Activated CD8-positive, alpha-beta memory T cell treated with anti-CD3 and anti-CD28 coated beads, Interleukin-2, amount 50 U/mL, for 4 hours (primary cell): ENCODE results near the gene GALNT9.
"Not testable (repeated sequence)": the region's sequence is repeated elsewhere in the genome, so short reads cannot be mapped to it uniquely, and the experiment has no call there.

Experiments used
- DNase-seq: peaks from one replicate; pipeline ENCODE4 v3.0.0-alpha.2; 2020

GALNT9 gene

GRCh38 chr12:132278401-132279183 lies 50.8 kb downstream of the GALNT9 start:
- DNase-seq: no peak

DNA sequence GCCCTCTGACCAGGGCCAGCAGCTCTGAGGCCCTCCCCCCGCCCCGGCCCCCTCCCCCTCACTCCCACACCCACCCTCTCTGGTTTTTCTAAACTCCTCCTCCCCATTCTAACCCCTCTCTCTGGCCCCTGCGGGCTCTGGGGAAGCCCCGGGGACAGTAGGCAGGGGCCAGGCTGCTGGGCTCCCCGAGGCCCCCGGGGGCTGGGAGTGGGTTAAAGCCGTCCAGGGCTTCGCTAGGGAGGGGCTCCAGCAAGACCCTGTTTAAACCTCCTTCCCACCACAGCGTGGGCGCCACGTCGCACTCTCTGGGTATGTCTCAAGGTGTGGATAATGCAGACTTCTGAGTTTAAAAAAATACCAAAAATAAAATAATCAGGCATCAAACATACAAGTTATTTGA lies 51.4 kb downstream of the GALNT9 start:
- DNase-seq: no peak

DNA sequence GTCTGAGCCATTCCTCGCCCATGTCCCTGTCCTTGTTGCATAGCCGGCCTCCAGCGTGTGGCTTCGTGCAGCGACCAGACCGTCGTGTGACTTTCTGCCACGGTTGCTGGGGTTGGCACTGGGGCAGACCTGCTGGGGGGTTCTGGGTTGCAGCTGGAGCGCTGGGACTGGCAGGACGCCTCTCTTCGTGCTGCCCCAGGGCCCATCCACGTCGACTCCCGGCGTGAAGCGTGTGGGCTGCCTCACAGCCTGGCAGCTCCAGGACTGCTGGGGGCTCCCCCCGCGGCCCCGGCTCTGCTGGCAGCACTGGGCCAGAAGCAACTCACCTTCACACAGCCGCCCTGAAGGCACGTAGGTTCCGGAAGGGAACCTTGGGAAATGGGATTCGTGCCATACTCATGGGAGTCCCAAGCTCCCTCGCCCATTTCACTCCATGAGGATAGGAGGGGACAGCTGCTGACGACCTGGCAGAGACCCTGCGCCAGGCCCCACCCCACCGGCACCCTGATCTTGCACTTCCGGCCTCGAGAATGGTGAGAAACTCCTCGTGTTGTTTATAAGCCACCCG lies 51.9 kb downstream of the GALNT9 start:
- DNase-seq: no peak

DNA sequence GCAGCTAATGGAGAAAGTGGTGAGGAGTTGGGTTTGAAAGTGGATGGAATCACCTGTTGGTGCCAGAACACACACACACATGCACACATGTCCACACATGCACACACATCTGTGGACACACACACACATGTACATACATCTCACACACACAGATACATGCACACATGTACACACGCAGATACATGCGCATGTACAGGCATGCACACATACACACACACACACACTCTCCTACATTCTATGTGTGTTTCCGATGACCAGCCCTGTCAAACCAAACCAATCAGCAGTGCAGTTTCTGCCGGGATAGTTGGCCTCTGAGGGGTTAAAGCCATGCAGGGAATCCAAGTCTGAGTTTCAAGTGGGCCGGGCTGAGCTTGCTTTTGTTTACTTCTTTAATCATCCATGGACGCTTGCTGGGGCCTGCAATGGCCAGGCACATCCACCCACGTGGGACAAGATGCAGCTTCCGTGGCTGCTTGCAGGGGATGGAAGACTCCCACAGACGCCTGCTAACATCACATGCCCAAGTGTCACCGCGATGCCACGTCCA lies 52.5 kb downstream of the GALNT9 start:
- no peak for DNase-seq

DNA sequence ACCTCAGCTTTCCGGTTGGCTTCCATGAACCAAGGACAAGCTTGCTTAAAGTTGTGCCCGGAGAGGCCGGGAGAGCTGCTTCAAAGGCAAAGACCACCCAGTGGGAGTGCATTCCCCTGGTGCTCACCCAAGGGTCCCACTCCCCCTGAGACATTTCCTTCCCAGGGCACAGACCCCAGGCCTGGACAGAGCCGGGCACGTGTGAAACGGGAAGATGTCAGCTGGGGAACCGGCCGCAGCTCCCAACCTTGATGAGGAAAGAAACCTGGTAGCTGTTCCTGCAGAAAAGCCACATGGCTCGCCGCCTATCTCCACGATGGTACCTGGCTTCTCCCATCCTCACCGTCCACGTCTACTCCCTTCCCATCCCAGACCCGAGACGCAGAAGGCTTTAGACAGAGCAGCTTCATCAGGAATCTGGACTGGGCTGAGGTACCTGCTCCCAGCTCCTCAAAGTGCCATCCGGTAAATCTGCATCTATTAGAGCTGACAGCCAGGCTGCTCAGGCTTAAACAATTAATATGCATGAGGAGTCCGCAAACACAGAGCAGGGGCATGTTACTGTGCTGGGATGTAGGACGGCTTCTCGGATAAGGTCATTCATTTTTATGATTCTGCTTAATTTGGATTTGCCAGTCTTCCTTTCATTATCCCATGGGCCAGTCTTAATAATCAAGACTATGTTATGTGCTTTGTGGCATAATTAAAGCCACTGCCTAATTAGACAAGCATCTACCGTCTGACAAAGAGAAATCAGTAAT lies 53.1 kb downstream of the GALNT9 start:
- no peak for DNase-seq

DNA sequence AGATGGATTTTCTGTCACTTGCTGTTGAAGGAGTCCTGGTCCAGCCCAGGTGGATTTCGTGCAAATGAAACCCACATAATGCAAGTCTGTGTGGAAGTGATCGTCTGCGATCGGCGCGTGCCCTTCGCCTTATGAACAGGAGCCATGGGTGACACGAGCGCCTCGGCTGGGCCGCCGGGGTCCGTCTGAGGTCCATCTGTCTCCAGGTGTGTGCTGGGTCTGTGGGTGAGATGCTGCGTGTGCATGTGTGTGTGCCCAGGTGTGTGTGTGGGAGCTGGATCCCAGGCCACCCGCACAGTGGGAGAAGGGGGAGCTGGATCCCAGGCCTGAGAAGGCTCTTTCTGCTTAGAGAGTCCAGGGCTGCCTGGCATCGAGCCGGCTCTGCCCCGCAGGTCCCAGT lies 53.8 kb downstream of the GALNT9 start:
- DNase-seq: no peak

DNA sequence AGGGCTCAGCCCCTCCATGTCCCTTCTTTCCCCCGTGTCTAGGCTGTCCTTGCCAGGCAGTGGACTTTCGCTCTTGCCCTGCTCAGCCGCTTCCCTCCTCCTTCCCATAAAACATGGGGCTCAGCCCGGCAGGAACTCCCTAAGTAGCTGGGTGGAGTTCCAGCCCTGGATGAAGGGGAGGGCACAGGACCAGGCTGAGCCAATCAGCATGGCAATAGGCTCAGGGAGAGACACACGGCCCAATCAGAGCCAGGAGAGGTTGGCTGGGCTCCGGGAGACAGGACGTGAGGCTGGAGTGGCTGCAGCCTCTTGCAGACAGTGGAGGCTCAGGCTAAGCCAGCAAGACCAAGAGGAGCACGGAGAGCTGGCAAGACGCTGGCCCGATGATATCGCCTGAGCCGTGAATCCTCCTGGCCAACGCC lies 54.3 kb downstream of the GALNT9 start:
- DNase-seq: no peak

DNA sequence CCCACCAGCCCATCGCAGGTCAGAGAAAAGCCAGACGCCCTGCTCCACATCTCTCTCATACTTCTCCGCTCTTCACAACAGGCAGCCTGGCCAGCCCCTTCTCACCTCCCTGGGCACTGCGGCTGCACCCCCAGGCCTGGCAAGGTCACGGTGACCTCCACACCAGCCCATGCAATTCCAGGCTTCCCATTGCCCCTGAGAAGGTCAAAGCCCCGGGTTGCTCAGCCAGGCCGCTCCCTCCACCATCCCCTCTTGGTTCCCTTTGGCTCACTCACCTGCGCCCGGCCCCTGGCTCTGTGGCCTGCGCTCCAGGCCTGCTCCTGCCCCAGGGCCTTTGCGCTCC lies 55.4 kb downstream of the GALNT9 start:
- DNase-seq: no peak

- no peak for DNase-seq
Observed at GRCh38 chr12:132272711-132273110, 56.7 kb downstream of the GALNT9 start.

DNA sequence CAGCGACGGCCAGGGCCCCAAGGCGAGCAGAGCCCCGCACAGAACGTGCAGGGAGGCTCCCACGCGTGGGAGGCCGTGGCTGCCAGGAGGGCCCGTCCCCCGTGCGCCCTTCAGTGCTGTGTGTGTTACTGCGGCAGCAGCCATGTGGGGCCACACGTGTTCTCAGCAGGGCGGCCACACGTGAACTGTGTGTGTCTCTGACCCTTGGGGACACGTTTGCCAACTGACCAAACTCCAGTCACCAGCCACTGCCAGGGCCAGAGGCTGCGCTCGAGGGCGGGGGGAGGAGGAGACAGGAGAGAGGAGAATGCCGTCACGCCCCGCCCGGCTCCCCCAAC lies 57.7 kb downstream of the GALNT9 start:
- no peak for DNase-seq

GRCh38 chr12:132270969-132271754 lies 58.2 kb downstream of the GALNT9 start:
- no peak for DNase-seq

- no peak for DNase-seq
Observed at GRCh38 chr12:132270516-132270915, 58.9 kb downstream of the GALNT9 start.

- no peak for DNase-seq
Observed at GRCh38 chr12:132269271-132269968, 60.0 kb downstream of the GALNT9 start.

GRCh38 chr12:132268674-132269073 lies 60.7 kb downstream of the GALNT9 start:
- no peak for DNase-seq

DNA sequence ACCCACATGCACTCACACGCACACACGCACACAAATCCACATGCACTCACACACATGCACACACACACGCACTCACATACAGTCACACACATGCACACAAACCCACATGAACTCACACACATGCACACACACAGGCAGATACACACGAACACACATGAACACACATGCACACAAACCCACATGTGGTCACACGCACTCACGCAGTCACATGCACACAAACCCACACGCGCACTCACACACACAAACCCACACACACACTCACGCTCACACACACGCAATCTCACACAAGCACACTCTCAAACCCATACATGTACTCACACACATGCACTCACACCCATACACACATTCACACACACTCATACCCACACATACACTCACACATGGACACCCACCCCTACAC lies 61.5 kb downstream of the GALNT9 start:
- no peak for DNase-seq

DNA sequence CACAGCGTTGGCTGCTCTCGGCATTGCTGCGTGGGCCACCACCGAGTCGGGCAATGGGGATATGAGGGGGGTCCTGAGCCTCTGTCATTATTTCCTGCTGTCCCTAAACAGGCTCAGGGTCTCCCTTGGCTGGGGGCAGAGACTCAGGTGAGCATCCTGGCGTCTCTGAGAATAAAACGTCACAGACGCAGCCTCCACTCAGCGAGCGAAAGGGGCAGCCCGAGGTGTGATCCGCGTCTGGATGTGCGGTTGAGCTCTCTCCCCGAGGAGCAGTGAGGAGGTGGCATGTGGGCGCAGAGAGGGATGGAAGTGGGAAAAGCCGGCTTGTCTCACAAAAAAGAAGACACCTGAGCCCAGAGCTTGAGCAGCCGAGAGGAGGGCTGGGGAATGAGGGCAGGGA lies 62.6 kb downstream of the GALNT9 start:
- no peak for DNase-seq

DNA sequence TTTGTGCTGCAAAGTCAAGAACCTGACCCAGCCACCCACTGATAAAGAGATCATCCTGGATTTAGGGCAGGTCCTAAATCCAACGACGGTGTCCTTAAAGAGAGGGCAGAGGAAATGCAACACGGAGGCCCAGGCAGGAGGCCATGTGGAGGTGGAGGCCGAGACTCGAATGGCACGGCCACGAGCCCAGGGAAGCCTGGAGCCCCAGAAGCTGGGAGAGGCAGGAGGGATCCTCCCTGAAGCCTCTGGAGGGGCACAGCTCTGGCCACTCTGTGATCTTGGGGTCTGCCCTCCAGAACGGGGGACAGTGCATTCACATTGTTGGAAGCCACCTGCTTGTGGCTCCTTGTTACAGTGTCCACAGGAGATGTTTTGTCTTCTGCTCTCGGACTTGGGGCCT lies 63.0 kb downstream of the GALNT9 start:
- no peak for DNase-seq

DNA sequence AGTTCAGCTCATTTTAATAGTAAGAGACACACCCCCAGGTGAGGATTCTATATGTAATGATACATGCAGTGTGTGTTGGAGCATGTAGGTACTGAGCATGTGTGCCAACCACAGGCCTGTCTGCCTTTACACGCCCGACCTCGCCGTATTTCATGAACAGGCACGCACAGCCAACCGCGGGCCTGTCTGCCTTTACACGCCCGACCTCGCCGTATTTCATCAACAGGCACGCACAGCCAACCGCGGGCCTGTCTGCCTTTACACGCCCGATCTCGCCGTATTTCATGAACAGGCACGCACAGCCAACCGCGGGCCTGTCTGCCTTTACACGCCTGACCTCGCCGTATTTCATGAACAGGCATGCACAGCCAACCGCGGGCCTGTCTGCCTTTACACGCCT lies 63.6 kb downstream of the GALNT9 start:
- DNase-seq: not testable (repeated sequence)

- no peak for DNase-seq
Observed at GRCh38 chr12:132265056-132265800, 64.2 kb downstream of the GALNT9 start.

DNA sequence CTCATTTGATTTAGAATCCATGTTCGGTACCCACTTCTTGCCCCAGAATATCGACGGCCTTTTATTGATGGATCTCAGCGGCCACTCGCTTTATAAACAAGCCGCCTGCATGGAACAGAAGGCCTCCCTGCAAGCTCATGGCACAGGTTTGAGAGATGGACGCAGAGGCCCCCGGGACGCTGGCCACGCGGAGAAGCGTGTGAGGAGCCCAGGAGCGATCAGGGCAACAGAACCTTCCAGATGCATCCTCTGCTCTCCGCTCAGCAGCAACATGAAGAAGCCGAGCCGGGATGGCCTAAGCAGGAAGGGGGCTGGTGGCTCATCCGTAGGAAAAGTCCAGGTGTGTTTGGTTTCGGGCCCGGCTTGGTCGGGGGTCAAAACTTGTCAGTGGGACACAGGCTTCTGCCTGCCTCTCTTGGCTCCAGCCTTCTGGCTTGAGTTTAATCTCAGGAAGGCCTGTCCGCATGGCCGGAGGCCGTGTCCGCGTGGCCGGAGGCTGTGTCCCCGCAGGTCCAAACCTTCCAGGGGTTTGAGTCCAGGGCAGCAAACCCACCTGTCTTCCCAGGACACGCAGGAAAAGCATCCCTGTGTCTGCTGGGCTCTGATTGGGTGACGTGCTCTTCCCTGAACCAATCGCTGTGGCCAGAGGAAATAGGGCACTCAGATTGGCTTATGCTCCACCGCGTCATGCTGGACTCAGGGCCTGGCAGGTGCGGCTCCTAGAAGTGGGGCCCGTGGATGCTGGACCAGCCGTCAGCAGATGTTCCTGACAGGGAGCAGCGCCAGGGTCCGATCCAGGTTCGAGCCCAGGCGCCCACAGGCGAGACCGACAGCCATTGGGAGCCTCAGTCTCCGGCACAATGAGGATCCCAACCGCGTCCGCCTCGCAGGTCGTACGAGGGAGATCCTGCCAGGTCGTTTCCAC lies 65.0 kb downstream of the GALNT9 start:
- no peak for DNase-seq
